ENCODE data around the gene OBP2B. TPM values are rescaled to one million over a fixed set of nuclear protein-coding genes. Genes with fewer than 3 reads are reported as not detected.
"Not testable (repeated sequence)": the region's sequence is repeated elsewhere in the genome, so short reads cannot be mapped to it uniquely, and the experiment has no call there.

Gene OBP2B
- polyA plus RNA-seq, 4 donors: 0.29 to 0.32 TPM; not detected in 2

DNA sequence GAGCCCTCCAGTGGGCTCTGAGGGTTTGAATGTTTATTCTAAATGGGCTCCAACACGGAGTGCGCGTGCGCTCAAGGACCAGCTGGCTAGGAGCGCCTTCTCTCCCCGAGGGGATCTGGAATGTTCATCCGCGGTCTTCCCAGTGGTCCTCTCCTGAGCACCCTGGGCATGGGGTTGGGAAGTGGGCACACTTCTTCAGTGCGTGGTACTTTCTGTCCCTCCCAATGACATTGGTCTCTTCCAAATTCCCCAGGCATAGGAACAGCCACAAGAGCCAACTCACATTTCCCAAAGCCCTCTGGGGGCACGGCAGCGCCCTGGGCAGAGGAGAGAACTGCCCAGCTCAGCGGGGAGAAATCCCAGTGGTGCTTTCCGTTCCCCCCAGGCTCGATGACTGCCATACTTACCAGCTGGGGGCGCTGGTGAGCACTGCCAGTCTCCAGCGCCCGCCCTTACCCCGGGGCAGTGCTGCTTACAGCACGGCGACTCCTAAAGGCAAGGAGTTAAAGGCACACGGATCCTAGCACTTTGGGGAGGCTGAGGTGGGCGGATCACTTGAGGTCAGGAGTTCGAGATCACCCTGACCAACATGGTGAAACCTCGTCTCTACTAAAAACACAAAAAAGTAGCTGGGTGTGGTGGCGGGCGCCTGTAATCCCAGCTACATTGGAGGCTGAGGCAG is 29.9 kb upstream of the OBP2B start:
- peak in 1 of 4 donors; percentile 37 for DNase-seq (ENCODE audit: low read depth in 4 of 4, low spot score in 3 of 4)

DNA sequence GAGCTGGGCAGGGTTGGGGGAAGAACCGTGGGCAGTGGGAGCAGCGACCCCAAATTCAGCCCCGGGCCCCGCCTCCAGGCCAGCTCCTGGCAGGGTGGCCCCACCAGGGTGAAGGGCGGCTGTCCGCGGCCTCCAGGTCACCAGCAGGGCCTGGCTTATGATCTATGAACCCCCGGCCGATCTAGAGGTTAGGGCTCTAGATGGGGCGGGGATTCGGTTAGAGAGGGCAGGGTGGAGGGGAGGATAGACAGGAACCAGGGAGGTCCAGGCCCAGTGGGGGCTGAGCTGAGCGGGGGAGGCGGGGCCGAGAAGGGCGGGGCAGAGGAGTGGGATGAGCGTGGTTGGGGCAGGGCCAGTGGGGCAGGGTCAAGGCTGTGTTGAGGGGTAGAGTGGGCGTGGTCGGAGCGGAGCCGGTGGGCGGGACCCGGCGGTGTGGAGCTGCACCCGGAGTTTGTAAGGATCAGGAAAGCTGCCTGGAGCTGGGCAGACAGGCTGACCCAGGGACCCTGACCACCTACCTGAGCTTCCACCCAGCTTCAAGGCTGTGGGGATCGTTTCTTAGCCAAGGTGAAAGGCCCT is 29.3 kb upstream of the OBP2B start:
- peak in 2 of 4 donors; percentile 24 to 36 for DNase-seq (ENCODE audit: low read depth in 4 of 4, low spot score in 3 of 4)

DNA sequence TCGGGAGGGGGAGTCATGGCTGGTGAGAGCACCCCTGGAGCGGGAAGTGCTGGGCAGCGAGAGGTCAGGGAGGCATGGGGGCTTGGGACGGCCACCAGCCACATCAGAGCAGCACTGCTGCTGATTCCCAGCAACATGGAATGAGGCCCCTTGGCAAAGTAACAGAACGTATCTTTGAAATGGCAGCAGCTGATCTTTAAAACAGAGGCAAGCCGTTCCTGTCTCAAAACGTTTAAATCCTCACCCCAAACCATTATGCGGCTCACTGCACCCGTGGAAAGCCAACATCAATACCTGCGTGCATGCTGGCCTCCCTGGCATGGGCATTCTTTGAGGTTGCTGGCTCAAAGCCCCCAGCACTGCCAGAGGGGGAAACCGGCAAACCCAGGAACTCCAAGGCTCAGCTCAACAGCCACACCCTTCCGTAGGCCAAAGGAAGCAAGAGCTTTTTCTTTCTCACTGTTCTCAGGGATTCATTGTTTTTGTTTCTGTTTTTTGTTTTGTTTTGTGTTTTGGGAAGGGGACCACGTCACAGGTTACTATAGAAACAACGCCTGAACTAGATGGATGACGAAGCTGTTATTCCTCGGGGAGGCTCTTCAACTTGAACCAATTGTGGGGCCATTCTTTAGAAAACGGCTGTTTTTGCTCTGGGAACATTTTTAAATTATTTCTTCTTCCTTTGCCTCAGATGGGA is 28.1 kb upstream of the OBP2B start:
- DNase-seq (ENCODE audit: low read depth in 4 of 4, low spot score in 3 of 4): peak in 1 of 4 donors; percentile 36

DNA sequence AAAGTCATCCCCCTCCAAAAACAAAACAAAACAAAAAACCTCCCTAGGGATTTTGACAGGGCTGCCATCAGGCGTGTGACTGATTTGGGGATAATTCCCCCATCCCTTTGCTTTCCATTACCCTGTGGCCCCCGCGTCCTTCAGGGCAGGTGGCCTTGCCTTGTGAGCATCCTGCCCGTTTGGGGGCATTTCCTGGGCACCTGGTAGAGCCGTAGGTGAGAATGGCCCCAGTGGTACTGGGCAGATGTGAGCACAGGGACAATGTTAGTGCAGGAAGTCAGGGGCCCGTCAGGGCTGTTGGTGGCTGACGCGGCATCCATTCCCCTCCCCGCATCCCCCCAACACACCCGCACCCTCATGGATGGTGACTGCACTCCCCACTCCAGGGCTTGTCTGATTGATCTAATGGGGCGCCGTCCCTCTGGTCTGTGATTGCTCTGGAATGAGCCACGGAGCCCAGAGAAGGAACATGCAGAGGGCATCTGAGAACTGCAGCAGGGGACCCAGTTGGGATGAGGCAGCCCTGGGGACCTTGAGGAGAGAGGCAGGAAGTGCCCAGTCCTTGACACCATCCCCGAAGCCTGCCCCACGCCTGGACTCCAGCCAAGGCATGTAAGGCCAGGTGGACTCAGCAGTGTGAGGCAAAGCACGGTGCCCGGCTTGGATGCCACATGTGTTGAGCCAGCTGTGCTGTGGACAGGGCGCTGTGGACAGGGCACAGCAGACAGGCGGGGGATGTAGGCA is 27.4 kb upstream of the OBP2B start:
- DNase-seq (ENCODE audit: low read depth in 4 of 4, low spot score in 3 of 4): not testable (repeated sequence)

DNA sequence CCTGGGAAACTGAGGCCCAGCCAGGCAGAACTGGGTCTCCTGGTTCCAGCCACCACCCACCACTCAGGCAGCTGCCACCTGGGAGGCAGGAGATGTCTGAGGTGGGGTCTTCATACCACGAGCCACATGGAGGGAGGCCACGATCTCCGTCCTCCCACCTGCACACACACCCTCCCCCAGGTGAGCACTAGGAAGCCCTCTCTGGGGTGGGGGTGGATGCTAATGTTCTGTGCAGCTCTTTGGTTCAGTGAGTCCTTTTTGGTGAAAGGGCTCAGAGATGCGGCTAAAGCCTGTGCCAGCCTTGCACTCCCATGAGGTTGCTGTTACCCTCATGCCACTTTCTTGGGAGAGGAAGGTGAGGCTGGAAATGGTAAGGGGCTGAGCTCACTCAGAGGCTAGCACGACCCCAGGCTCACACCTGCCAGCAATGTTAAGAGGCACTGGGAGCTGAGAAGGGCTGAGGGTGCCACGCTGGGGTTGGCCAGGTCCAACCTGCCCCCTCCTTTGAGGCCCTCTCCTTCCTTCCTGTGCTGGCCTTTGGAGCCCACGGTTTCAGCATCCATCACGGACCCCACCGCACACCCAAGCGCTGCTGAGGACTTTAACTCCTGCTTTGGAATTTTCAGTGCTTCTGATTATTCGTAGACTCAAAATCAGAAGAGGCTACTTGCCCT is 26.6 kb upstream of the OBP2B start:
- no peak for DNase-seq (ENCODE audit: low read depth in 4 of 4, low spot score in 3 of 4)

DNA sequence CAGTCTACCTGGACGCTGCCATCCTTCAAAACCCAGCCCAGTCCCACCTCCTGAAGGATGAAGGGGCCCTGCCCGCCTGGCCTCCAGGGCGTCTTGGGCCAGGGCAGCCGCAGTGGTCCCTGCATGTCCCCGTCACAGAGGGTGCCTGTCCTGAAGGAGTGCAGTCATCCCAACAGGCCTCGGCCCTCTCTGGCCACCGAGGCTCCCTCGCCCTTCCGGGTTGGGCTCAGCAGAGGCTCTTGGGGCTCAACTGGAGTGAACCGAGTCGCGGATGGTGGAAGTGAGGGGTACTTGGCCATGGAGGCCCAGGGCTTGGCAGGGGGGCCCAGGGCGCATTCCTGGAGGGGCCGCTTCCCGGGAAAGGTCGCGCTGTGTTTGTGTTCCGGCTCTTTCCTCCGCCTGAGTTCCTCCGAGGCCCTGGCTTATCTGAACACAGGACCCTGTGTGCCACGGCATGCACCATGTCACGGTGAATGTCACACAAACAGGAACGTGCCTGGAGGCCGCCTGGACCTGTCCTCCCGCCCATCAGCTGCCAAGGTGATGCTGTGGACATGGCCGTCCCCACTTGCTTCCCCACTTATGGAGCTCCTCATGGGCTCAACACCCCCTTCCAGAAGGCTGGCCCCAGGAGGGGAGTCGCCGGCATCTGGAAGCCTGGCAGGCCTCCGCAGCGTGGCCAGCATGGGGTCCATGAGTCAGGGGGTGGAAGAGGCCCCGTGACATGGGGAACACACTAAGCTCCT is 25.7 kb upstream of the OBP2B start:
- no peak for DNase-seq (ENCODE audit: low read depth in 4 of 4, low spot score in 3 of 4)

DNA sequence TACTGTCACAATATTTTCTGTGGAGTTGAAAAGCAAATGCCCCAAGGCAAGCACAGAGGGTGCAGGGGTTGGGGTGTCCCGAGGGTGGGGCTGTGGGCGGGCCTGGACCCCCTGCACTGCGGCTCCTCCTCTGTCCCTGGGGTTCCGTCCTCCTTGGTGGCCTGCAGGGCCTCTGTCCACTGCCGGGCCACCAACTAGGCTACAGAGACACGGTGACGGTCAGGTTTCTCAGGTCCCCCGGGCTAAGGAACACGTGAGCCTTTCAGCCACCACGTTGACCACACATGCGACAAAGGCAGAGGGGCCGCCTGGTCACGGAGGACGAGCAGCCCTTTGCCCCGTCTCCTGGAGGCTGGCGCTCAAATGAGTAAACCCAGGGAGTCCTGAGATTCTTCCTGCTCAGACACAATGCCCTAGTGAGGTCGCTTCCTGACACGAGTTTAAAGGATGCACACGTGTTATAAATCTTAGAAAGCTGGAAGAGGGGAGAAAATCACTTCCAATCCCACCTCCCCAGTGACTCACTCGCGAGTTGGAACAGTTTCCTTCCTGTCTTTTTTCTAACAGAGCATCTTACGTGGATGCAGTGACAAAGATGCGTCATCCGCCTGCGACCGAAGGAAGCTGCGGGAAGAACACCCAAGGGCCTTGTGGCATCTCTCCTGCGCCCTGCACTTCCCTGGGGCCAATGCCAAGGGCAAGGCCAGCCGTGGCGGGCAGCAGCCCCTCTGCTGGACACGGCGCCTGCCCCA is 24.8 kb upstream of the OBP2B start:
- no peak for DNase-seq (ENCODE audit: low read depth in 4 of 4, low spot score in 3 of 4)

DNA sequence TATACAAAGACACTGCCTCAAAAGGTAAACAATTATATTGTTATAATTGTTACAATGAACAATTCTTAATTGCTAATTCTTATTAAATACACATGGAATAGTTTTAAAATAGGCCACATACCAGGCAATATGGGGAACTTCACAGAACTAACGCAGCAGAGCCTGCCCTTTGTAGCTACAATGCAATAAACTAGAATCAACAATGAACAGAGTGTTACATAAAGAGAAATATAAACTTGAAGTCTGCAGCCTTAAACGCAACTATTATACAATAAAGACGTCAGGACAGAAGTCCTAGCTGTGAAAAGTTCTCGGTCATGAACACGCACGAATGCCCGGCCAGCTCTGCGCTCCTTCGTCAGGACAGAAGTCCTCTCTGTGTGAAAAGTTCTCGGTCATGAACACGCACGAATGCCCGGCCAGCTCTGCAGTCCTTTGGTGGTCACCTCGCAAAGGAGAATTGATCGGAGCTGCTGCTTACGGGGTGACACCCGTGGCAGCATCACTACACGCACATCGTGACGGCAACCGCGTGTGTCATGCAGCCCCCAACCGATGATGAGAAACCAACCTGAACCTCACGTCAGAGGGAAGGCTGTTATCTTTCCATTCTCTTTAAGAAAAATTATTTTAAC is 23.0 kb upstream of the OBP2B start:
- not testable (repeated sequence) for DNase-seq (ENCODE audit: low read depth in 4 of 4, low spot score in 3 of 4)

DNA sequence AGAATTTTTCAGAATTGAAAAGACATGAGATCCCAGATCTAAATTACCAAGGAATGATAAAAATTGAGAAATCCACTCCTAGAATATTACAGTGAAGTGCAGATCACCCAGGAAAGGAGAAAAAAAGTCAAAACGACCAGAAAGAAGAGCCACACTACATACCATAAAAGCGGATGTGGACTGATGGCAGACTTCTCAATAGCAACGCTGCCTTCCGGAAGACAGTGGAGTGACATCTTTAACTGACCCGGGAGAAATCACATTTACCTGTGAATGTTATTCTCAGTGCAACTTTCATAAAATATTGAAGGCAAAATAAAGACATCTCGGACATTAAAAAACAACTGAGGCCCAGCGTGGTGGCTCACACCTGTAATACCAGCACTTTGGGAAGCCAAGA is 21.5 kb upstream of the OBP2B start:
- DNase-seq (ENCODE audit: low read depth in 4 of 4, low spot score in 3 of 4): not testable (repeated sequence)

DNA sequence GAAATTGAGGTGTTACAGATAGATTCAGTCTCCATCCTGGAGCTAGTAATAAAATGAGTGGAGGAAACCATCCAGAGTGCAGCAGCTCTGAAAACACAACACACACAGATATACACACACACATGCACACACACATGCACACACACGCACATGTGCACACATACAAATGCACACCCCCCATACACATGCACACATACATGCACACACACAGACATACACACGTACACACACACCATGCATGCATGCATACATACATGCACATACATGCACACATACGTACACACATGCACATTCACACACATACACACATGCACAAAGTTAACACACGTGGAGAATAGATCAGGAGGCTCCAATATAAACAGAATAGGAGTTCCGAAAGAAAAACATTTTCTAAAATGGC is 21.0 kb upstream of the OBP2B start:
- DNase-seq (ENCODE audit: low read depth in 4 of 4, low spot score in 3 of 4): no peak

DNA sequence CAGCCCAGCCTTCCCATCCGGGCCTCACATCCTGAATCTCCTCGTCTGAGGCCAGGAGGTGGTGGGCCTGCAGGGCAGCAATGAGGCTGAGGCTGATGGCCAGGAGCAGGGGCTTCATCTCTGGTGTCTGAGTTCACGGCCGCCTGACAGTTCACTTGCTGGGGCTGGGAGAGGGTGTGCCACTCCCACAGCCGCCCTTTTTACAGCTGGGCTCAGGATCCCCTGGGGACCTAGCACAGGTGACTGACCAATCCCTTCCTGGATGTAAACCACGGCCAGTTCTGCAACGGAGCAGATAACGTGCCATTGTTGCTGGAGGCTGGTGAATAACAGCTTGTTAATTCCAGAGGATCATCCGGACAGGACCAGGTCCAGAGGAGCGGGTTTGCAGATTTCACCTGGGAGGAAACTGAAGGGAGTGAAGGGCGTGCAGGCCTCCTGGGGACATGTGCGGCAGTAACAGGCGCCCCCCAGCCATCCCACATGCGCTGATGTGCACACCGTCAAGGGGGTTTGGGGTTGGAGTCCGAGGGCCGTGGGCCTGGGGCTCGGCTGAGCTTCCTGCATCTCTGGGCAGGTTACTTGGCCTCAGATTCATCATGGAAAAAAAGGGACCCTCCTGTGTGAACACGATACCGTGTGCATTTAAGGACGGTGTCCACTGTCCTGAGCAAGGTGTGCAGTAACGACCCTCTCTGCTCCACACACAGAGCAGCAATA is 19.6 kb upstream of the OBP2B start:
- DNase-seq (ENCODE audit: low read depth in 4 of 4, low spot score in 3 of 4): not testable (repeated sequence)

DNA sequence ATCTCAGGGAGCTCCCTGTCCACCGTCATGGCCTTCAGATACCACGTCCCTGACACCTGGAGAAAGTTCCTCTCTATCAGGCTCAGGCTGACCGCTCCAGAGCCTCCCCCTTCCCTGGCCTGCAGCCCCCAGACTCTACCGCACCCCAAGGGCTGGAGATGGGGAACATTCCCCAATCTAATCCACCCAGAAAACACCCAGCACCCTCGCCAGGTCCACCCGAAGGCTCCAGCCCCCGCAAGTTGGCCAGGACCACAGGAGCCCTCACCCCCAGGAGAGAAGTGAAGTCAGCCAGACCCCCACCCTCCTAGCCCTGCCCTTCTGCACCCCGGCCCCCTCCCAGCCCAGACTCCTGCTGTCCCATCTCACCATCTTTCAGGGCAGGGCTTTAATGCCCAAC is 18.9 kb upstream of the OBP2B start:
- not testable (repeated sequence) for DNase-seq (ENCODE audit: low read depth in 4 of 4, low spot score in 3 of 4)

DNA sequence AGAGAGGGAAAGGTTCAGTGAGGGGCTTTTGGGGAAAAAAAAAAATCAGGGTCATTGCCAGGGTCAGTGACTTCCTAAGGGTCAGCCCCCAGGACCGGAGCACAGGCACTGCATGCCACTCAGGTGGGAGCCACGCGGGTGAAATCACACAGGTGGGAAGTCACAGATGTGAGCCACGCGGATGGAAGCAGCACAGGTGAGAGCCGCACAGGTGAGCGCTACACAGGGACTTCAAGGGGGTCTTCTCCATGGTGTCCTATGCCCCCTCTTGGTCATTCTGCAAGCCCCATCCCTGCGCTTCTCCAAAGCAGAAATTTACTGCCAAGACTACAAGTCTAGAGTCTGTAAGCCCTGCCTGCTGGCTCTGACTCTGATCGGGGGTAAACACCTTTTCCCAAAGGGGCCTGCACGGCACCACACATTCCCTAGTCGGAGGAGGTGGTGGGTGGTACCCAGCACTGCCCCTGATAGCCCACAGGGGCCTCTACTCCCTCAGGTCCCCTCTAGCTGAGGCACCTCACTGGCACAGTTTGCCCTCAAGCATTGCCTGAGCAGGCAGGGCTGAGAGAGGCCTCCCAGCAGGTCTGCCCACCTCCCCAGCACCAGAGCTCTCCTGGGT is 18.3 kb upstream of the OBP2B start:
- no peak for DNase-seq (ENCODE audit: low read depth in 4 of 4, low spot score in 3 of 4)

DNA sequence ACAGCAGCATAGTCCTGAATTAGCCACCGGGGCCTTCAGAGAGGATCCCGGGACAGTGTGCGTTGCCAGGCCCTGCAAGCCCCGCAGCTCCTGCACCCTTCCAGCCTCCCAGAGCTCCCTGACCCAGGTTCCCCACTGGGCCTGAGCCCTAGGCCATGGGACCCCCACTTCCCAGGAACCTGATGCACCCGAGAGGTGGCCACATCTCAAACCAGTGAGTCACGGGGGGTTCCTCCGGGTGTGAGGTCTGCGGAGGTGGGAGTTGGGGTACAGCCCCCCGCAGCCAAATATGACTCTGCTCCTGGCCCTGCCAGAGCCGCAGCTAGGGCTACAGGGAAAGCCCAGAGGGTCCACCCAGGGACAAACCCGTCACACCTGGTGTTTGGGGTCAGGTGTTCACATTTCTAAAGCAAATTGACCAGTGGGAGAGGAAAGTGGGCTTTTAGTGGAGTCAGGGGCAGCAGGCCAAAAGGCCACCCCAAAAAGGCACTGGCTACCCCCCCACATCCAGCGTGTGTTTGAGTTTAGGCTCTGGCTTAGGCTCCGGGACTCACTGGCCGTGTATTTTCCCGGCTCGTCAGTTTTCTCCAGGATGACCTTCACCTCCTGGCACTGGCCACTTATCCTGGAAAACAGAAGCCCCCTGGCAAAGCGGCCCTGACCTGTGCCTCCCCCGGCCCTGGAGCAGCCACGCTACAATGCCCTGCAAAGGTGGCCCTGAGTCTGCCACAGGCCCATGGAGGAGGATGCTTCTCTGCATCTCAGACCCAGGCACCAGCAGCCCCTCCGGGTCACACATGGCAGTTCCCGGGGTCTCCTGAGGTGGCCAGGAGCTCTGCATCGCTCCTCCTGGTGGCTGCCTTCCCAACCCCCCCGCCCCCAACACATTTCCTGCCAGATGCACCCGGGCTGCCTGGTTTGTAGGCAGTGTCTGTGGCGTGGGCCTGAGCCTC is 17.4 kb upstream of the OBP2B start:
- no peak for DNase-seq (ENCODE audit: low read depth in 4 of 4, low spot score in 3 of 4)

DNA sequence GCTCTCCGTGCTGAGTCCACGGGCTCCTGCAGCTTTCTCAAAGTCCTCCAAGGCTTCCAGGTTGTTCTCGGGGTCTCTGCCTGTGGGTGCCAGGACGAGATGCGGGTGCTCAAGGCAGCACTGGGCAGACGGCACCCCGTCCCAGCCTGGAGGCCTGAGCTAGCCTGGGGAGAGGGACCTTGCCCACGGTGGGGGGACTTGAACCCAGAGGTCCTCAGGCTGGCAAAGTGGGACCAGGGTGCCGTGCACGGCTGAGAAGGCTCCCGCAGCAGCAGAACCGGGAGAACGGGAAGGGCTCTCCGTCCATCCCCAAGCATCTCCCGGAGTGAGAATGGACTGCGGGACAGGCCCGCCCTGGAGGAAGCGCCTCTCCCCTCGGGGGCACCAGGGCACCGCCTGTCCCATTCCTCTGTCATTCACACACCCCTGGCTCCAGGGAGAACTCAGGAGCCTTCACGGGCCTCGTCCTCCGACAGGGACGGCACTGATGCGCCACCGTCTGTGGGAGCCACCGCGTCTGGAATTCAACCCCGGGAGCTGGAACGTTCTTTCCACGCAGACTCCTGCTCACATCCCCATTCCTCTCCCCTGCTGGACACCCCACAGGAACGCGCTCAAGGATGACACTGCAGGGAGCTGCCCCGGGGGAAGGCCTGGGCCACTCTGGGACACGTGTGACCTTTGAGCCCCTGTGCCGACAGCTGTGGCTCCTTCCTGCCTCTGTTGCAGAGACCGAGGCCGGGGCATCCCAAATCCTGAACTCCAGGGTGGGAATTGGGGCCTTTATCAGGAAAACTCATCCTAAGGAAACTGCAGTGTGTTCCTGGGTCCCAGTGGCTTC is 16.3 kb upstream of the OBP2B start:
- DNase-seq (ENCODE audit: low read depth in 4 of 4, low spot score in 3 of 4): no peak

DNA sequence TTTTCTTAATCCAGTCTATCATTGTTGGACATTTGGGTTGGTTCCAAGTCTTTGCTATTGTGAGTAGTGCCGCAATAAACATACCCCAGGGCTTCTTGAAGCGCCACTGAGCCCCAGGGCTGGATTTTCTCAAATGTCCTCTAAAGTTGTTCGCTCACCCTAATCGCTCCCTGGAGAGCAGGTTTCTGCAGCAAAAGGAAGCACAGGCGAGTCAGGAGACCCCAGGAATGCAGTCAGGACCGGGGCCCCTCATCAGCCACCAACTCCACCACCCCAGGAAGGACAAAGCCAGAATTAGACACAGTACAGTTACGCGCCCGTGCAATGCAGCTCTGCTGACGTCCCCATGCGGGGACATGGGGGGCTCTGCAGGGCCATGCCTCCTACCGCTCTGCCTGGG is 15.7 kb upstream of the OBP2B start:
- DNase-seq (ENCODE audit: low read depth in 4 of 4, low spot score in 3 of 4): no peak

Data from left renal pelvis (tissue), 4 donors.